ENCODE measurements around the gene KRT78. TPM values are rescaled to one million over a fixed set of nuclear protein-coding genes. Genes with fewer than 3 reads are reported as not detected.

The KRT78 gene
- total and polyA plus RNA-seq, 8 donors = 0.27 to 1.1 (median 0.45) TPM; not detected in 4

DNA sequence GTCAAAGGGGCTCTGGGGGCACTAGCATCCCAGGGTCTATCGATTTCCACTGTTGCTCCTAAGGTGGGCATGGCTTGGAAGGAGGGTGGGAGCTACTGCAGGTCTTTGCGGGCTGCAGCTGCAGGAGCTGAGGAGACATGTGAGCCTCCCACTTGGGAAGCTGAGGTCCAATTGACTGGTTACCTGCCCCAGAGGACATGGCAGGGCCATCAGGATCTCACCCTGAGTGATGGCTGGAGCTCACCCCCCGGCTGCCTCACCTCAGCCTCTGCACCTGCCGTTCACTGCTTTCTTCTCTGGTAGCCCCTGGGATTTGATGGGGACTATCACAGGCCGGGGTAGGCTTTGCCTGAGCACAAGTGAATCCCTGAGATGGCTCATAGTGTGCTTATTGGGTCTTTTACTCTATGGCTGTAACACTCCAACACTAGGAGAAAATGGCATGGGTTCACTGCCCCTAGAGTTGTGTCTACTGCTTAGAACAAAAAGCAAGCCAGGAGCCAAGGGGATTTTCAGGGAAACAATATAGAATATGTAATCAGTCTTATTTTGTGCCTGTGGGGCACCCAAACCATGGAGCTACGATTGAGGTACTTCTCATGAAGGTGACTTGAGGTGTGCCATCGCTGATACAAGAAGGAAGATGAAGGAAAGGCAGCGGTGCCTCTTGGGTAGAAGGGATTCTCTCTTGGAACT lies 31.6 kb downstream of the KRT78 start:
- ATAC-seq (no peak), FAIRE-seq (no peak), DNase-seq (no peak)
- Histone ChIP-seq H3K27me3 (no peaks in the 10 kb centered on the region), H3K4me3 (no peak overlapping the region), H3K4me1 (no peaks in the 10 kb centered on the region), H3K9me3 (no peaks in the 10 kb centered on the region), H3K27ac (no peak overlapping the region), H3K36me3 (no peaks in the 10 kb centered on the region)
- 71 to 79% methylated on average over 8 of the region's 8 CpGs for WGBS, 2 donors
- intact Hi-C loops (cut with DNase I) = no loop called here
- TF ChIP-seq, protein P1, sequence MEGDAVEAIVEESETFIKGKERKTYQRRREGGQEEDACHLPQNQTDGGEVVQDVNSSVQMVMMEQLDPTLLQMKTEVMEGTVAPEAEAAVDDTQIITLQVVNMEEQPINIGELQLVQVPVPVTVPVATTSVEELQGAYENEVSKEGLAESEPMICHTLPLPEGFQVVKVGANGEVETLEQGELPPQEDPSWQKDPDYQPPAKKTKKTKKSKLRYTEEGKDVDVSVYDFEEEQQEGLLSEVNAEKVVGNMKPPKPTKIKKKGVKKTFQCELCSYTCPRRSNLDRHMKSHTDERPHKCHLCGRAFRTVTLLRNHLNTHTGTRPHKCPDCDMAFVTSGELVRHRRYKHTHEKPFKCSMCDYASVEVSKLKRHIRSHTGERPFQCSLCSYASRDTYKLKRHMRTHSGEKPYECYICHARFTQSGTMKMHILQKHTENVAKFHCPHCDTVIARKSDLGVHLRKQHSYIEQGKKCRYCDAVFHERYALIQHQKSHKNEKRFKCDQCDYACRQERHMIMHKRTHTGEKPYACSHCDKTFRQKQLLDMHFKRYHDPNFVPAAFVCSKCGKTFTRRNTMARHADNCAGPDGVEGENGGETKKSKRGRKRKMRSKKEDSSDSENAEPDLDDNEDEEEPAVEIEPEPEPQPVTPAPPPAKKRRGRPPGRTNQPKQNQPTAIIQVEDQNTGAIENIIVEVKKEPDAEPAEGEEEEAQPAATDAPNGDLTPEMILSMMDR (IDR thresholded peaks at IDR 0.05) = no peak

GRCh38 chr12:52815676-52816588 lies 32.9 kb downstream of the KRT78 start:
- H3K4me1 ChIP-seq = no peaks in the 10 kb centered on the region
- 72 to 73% methylated on average over 9 of the region's 9 CpGs for whole genome bisulfite sequencing, 2 donors
- no peaks in the 10 kb centered on the region for H3K36me3 ChIP-seq
- TF ChIP-seq, protein P1 (IDR thresholded peaks at IDR 0.05) = no peak
- no peak overlapping the region for H3K27ac ChIP-seq
- no peak for FAIRE-seq
- H3K4me3 ChIP-seq = no peak overlapping the region
- DNase-seq = no peak
- no peaks in the 10 kb centered on the region for H3K27me3 ChIP-seq
- ATAC-seq = no peak
- intact Hi-C loops (cut with DNase I) = no loop called here
- no peaks in the 10 kb centered on the region for H3K9me3 ChIP-seq

DNA sequence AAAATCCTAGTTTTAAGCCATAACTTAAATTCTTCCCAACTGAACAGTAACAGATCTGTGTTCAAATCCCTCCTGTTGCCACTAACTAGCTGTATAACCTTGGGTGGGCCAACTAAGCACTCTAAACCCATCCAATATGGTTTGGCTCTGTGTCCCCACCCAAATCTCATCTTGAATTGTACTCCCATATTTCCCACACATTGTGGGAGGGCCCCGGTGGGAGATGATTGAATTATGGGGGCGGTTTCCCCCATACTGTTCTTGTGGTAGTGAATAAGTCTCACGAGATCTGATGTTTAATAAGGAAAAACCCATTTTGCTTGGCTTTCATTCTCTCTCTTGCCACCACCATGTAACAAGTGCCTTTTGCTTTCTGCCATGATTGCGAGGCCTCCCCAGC lies 33.6 kb downstream of the KRT78 start:
- Histone ChIP-seq H3K36me3 (no peaks in the 10 kb centered on the region), H3K27ac (no peak overlapping the region), H3K4me3 (no peak overlapping the region), H3K4me1 (no peaks in the 10 kb centered on the region), H3K27me3 (no peaks in the 10 kb centered on the region), H3K9me3 (no peaks in the 10 kb centered on the region)
- ATAC-seq (no peak), DNase-seq (no peak), FAIRE-seq (no peak)
- 87 to 91% methylated on average over 4 of the region's 4 CpGs for WGBS, 2 donors
- TF ChIP-seq, protein P1 (IDR thresholded peaks at IDR 0.05) = no peak
- intact Hi-C loops (cut with DNase I) = no loop called here

DNA sequence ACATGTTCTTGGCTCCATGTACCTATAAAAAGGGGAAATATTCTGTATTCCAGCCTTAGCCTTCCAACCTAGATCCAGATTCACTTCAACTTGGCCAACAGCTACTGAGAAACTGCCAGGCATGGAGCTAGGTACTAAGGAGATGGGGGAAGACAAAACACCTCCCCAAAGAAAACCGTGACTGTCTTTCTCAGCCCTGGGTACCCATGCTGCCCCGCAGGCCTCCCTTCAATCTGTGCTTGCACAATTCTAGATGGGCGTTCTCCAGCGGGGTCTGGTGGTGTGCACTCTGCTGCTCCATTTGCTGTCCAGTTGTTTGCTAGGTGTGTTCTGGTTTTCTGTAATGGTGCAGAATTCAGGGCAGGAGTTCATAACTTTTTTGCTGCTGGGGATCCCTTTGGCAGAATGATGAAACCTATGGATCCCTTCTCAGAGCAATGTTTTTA lies 34.1 kb downstream of the KRT78 start:
- H3K36me3 ChIP-seq = no peaks in the 10 kb centered on the region
- ATAC-seq = no peak
- H3K4me3 ChIP-seq = no peak overlapping the region
- DNase-seq = no peak
- TF ChIP-seq, protein P1 (IDR thresholded peaks at IDR 0.05) = no peak
- intact Hi-C loops (cut with DNase I) = no loop called here
- H3K27ac ChIP-seq = no peak overlapping the region
- H3K27me3 ChIP-seq = no peaks in the 10 kb centered on the region
- 62 to 63% methylated on average over 4 of the region's 4 CpGs for WGBS, 2 donors
- no peaks in the 10 kb centered on the region for H3K9me3 ChIP-seq
- H3K4me1 ChIP-seq = no peaks in the 10 kb centered on the region
- no peak for FAIRE-seq

Measured in pancreas (tissue), 10 donors.